Memory B cell (primary cell): ENCODE results near the gene MEP1B.
"Not testable (repeated sequence)": the region's sequence is repeated elsewhere in the genome, so short reads cannot be mapped to it uniquely, and the experiment has no call there.

Source experiments
- ATAC-seq: fragments of 150-1000 bp; cut with Tn5 transposase; 2 replicates; pipeline ENCODE4 v1.10.0; 2021; ENCODE audit warnings: low read depth, mild to moderate bottlenecking, moderate library complexity
- DNase-seq, 2 donors: peaks; one replicate each; pipeline ENCODE4 v3.0.0; 2022; ENCODE audit warnings: low spot score in 2 of 2
- H3K27ac Mint-ChIP-seq: one replicate; pipeline ENCODE4 v1.8.0; 2022; ENCODE audit warnings: mild to moderate bottlenecking, moderate library complexity, mixed read lengths
- H3K27me3 Mint-ChIP-seq: one replicate; pipeline ENCODE4 v1.8.0; 2022; ENCODE audit warnings: mixed read lengths
- H3K36me3 Mint-ChIP-seq: one replicate; pipeline ENCODE4 v1.8.0; 2022; ENCODE audit warnings: mild to moderate bottlenecking, mixed read lengths
- H3K4me1 Mint-ChIP-seq: one replicate; pipeline ENCODE4 v1.8.0; 2022; ENCODE audit warnings: mixed read lengths
- H3K4me3 Mint-ChIP-seq: one replicate; pipeline ENCODE4 v1.8.0; 2022; ENCODE audit warnings: mild to moderate bottlenecking, moderate library complexity, mixed read lengths
- H3K9me3 Mint-ChIP-seq: one replicate; pipeline ENCODE4 v1.8.0; 2022; ENCODE audit warnings: mixed read lengths

MEP1B gene

GRCh38 chr18:32183503-32183902, 6.3 kb upstream of the MEP1B start:
- no peak for DNase-seq
- Mint-ChIP-seq H3K27ac (no peak overlapping the region), H3K36me3 (no peaks in the 10 kb centered on the region), H3K4me1 (no peaks in the 10 kb centered on the region), H3K4me3 (no peak overlapping the region), H3K9me3 (peaks cover 9% of the 10 kb centered on the region), H3K27me3 (no peaks in the 10 kb centered on the region)
- no peak for ATAC-seq

DNA sequence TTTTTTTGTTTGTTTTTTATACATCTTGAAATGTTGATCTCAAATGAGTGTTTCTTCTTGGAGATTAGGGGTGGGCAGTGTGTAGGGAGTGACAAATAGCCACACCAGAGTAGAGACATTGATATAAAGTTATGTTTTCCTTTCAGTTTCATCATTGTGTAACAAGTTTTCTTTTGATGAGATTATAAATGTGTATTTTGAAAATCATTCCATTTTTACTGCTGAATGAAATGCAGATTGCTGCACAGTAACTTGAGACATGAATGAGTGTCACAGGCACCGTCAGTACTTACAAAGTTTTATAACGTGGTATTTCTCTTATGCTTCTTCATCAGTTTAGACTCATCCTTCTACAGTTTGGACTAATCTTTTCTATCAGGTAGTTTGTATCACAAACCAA, 370 bp downstream of the MEP1B start:
- peaks cover 2% of the 10 kb centered on the region for H3K27me3 Mint-ChIP-seq
- H3K27ac Mint-ChIP-seq = no peak overlapping the region
- no peaks in the 10 kb centered on the region for H3K36me3 Mint-ChIP-seq
- DNase-seq (no peak), ATAC-seq (no peak)
- H3K9me3 Mint-ChIP-seq = no peaks in the 10 kb centered on the region
- no peaks in the 10 kb centered on the region for H3K4me1 Mint-ChIP-seq
- H3K4me3 Mint-ChIP-seq = no peak overlapping the region

DNA sequence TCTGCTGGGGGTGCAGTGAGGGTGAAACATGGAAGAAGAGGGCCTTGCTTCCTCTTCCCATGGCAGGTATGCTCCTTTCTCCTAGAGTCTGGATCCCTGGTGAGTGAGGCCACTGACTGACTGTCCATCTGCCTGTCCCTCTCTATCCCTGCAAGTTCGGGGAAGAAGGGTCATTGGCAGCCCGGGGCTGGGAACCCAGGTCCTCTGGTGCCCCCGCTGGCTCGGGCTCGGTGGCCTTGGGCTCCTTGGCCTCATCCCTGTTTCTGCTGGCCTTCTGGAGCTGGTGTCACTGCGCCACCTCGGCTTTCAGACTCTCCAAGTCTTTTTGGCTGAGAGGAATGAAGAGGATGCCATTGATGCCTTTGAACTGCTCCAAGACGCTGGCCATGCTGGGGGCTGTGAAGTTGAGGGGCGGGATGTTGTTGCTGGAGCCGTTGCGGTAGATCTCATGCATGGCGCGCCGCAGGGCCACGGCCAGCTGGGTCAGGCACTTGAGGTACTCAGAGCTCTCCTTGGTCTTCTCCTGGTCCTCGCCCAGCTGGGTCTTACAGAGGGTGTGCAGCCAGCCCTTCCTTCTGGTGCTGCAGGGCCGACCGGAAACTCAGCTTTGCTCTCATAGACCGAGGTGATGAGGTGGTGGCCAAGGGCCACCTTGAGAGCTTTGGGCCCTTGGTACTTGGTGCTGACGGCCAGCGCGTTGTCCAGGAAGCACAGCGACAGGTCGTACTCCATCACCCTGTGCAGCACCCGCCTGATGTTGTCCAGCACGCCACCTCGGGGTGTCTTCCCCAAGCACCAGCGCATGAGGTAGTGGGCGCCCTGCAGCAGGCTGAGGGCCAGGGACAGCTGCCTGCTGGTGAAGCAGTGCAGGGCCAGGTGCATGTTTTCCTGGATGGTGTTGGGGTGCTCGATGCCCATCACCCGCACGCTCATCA, 6.3 kb downstream of the MEP1B start:
- no peak for DNase-seq
- Mint-ChIP-seq H3K4me3 (no peak overlapping the region), H3K36me3 (no peaks in the 10 kb centered on the region), H3K27ac (no peak overlapping the region), H3K27me3 (peaks cover 1% of the 10 kb centered on the region), H3K9me3 (no peaks in the 10 kb centered on the region), H3K4me1 (no peaks in the 10 kb centered on the region)
- ATAC-seq = no peak

DNA sequence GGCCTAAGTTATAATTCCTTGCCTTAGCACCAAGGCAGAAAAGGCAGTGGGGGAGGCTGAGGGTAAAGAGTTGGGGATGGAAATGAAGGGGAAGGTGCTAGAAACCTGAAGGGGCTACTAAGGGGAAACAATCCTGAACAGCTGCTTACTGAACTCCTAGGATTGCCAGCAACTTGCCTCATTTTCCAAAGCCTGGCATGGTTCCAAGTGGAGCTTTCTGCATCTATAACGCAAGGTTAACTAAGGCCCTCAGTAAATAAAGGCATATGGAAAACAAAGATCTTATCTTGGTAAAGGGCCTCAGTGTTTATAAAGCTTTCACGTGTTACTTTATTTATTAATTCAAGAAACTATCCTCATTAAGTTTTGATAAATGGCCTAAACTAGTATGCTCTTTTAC, 10.9 kb downstream of the MEP1B start:
- H3K27ac Mint-ChIP-seq = no peak overlapping the region
- H3K4me3 Mint-ChIP-seq = no peak overlapping the region
- peaks cover 1% of the 10 kb centered on the region for H3K27me3 Mint-ChIP-seq
- H3K36me3 Mint-ChIP-seq = no peaks in the 10 kb centered on the region
- no peak for DNase-seq
- no peak for ATAC-seq
- no peaks in the 10 kb centered on the region for H3K9me3 Mint-ChIP-seq
- no peaks in the 10 kb centered on the region for H3K4me1 Mint-ChIP-seq

- no peaks in the 10 kb centered on the region for H3K4me1 Mint-ChIP-seq
- peaks cover 1% of the 10 kb centered on the region for H3K27me3 Mint-ChIP-seq
- H3K9me3 Mint-ChIP-seq = no peaks in the 10 kb centered on the region
- no peak overlapping the region for H3K27ac Mint-ChIP-seq
- DNase-seq (no peak), ATAC-seq (no peak)
- H3K4me3 Mint-ChIP-seq = no peak overlapping the region
- H3K36me3 Mint-ChIP-seq = no peaks in the 10 kb centered on the region
Observed at GRCh38 chr18:32201948-32202672, 12.3 kb downstream of the MEP1B start.

GRCh38 chr18:32208023-32208422, 18.2 kb downstream of the MEP1B start:
- no peaks in the 10 kb centered on the region for H3K4me1 Mint-ChIP-seq
- DNase-seq (no peak), ATAC-seq (no peak)
- H3K36me3 Mint-ChIP-seq = no peaks in the 10 kb centered on the region
- no peaks in the 10 kb centered on the region for H3K9me3 Mint-ChIP-seq
- H3K27ac Mint-ChIP-seq = no peak overlapping the region
- peaks cover 1% of the 10 kb centered on the region for H3K27me3 Mint-ChIP-seq
- H3K4me3 Mint-ChIP-seq = no peak overlapping the region

DNA sequence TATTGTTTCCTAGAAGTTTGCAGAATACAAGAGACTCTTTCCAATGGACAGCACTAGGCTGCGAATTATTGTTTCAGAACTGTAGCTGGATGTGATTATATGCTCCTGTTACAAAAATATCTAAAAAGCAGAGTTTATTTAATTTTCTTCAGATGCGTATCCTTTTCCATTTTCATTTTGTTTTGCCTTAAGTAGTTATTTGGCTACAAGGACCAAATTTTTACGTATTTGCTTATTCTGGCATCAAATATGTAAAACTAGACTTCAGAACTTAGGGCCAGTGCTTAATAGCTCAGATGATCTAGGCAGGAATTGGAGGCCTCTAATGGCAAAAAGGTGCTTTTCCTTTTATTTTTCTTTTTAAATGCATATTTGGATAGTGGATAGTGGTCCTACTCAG, 18.7 kb downstream of the MEP1B start:
- Mint-ChIP-seq H3K9me3 (no peaks in the 10 kb centered on the region), H3K27ac (no peak overlapping the region), H3K4me3 (no peak overlapping the region), H3K4me1 (no peaks in the 10 kb centered on the region), H3K27me3 (peaks cover 1% of the 10 kb centered on the region), H3K36me3 (no peaks in the 10 kb centered on the region)
- ATAC-seq = no peak
- no peak for DNase-seq

- Mint-ChIP-seq H3K27me3 (peaks cover 1% of the 10 kb centered on the region), H3K4me3 (no peak overlapping the region), H3K27ac (no peak overlapping the region), H3K36me3 (no peaks in the 10 kb centered on the region), H3K4me1 (no peaks in the 10 kb centered on the region), H3K9me3 (no peaks in the 10 kb centered on the region)
- DNase-seq (no peak), ATAC-seq (no peak)
Observed at GRCh38 chr18:32209685-32210445, 20.0 kb downstream of the MEP1B start.

GRCh38 chr18:32213693-32214092, 23.9 kb downstream of the MEP1B start:
- H3K27ac Mint-ChIP-seq = no peak overlapping the region
- no peak for DNase-seq
- peaks cover 2% of the 10 kb centered on the region for H3K27me3 Mint-ChIP-seq
- no peaks in the 10 kb centered on the region for H3K4me1 Mint-ChIP-seq
- no peak overlapping the region for H3K4me3 Mint-ChIP-seq
- H3K9me3 Mint-ChIP-seq = no peaks in the 10 kb centered on the region
- H3K36me3 Mint-ChIP-seq = no peaks in the 10 kb centered on the region
- no peak for ATAC-seq

DNA sequence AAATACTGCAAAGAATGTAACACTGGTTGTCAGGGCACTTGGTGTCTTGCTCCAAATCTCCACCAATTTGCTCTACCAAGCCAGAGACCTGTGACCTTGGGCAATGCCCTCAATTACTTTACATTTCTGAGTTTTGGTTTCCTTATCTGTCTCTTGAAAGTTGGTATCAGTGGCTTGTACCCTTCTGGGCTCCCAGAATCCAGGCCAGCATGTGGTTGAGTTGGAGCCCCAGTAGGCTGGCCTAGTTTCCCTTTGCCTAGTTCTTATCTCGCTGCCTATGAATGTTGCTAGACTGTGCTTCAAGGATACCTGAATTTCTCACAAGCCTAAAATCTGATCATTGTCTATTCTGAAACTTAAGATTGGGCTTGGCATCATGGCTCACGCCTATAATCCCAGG, 26.6 kb downstream of the MEP1B start:
- DNase-seq = no peak
- no peaks in the 10 kb centered on the region for H3K9me3 Mint-ChIP-seq
- no peak for ATAC-seq
- no peaks in the 10 kb centered on the region for H3K4me1 Mint-ChIP-seq
- H3K27ac Mint-ChIP-seq = no peak overlapping the region
- peaks cover 2% of the 10 kb centered on the region for H3K27me3 Mint-ChIP-seq
- no peak overlapping the region for H3K4me3 Mint-ChIP-seq
- no peaks in the 10 kb centered on the region for H3K36me3 Mint-ChIP-seq

GRCh38 chr18:32219431-32220018, 29.7 kb downstream of the MEP1B start:
- peaks cover 2% of the 10 kb centered on the region for H3K27me3 Mint-ChIP-seq
- DNase-seq = no peak
- ATAC-seq = no peak
- no peak overlapping the region for H3K4me3 Mint-ChIP-seq
- no peaks in the 10 kb centered on the region for H3K4me1 Mint-ChIP-seq
- no peaks in the 10 kb centered on the region for H3K36me3 Mint-ChIP-seq
- H3K27ac Mint-ChIP-seq = no peak overlapping the region
- no peaks in the 10 kb centered on the region for H3K9me3 Mint-ChIP-seq

DNA sequence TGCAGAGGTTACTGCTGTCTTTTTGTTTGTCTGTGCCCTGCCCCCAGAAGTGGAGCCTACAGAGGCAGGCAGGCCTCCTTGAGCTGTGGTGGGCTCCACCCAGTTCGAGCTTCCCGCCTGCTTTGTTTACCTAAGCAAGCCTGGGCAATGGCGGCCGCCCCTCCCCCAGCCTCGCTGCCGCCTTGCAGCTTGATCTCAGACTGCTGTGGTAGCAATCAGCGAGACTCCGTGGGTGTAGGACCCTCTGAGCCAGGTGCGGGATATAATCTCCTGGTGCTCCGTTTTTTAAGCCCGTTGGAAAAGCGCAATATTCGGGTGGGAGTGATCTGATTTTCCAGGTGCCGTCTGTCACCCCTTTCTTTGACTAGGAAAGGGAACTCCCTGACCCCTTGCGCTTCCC, 43.5 kb downstream of the MEP1B start:
- DNase-seq, H3K36me3 Mint-ChIP-seq: not testable (repeated sequence)

DNA sequence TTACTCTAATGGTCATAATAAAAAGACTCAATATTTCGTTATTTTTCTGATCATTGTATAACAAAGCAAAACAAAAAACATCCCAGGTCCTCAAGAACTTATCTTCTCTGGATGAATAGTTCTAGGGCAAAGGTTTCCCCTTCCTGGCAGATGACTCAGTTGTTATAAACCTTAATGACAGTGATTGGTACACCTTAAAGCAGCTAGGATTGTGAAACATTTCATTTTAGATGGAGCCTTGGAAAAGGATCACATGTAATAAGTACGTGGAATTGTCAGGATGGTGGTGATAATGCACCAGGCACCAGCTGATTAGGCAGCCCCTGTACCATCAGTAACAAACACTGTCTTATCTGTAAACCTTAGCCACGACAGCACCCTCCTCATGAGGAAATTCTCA, 47.2 kb downstream of the MEP1B start:
- Mint-ChIP-seq H3K36me3 (peaks cover 1% of the 10 kb centered on the region), H3K27ac (no peak overlapping the region), H3K4me1 (no peaks in the 10 kb centered on the region), H3K4me3 (no peak overlapping the region), H3K27me3 (peaks cover 3% of the 10 kb centered on the region), H3K9me3 (peaks cover 1% of the 10 kb centered on the region)
- no peak for DNase-seq
- ATAC-seq = no peak

More for the DNA sequence above, 43.5 kb downstream of the MEP1B start:
- not testable (repeated sequence) for H3K27me3 Mint-ChIP-seq, H3K27ac Mint-ChIP-seq, H3K4me3 Mint-ChIP-seq, H3K4me1 Mint-ChIP-seq, H3K9me3 Mint-ChIP-seq, ATAC-seq
